Stimulated activated CD8-positive, alpha-beta memory T cell treated with anti-CD3 and anti-CD28 coated beads, Interleukin-15, amount 100 ng/mL, for 4 hours (primary cell): ENCODE measurements around the gene SDHAF1.
A peak's percentile ranks its signal among the peaks of the same experiment; 100 is the strongest.
"Not testable (repeated sequence)": the region's sequence is repeated elsewhere in the genome, so short reads cannot be mapped to it uniquely, and the experiment has no call there.

ENCODE experiments used
- DNase-seq, 2 donors: peaks; one replicate each; pipeline ENCODE4 v3.0.0-alpha.2; 2020; ENCODE audit warnings: low read depth in 2 of 2

The SDHAF1 gene

DNA sequence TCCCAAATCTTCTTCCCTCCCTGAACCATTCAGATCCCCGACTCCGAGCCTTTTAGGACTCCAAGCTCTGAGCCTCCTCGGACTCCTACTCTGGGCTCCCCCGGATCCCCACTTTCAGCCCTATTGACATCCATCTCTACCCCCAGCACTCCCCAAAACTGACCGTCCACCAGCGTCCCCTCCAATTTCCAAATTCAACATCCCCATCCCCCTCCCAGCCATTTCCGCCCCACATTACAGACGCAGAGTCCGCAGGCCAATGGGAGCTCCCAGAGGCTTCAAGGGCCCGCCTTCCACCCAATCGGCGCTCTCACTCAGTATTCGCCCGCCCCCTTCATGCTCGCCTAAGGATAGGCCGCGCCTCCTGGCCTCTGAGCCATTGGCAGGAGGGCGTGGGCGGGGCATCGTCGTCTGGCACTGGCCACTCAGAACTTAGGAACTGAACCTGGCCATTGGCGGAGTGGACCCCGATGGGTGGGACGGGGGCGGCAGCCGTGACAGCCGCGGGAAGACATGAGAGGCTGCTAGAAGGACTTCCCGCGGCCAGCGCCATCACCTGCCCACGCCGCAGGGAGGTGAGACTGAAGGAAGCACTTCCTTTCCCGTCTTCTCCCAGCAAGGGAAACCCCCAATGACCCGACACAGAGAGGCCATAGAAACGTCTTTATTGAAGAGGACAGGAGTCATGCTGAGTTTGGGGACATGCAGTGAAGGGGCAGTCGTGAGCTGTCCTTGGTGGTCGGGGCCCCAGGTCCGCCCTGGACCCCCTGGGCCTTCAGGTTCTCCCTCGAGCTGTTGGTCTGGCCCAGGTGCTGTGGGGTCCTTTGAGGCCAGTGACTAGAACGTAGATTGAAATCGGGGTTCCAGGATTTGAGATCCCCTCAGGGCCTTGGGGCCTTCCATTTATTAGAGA, 19.3 kb downstream of the SDHAF1 start, which contains the start of gene ALKBH6:
Gene ALKBH6, minus strand, starts transcription at position 202 of the 913 bp plus-strand sequence. CDS start 816 bp downstream, outside the sequence.
- DNase-seq = peak; percentile 97 to 98

DNA sequence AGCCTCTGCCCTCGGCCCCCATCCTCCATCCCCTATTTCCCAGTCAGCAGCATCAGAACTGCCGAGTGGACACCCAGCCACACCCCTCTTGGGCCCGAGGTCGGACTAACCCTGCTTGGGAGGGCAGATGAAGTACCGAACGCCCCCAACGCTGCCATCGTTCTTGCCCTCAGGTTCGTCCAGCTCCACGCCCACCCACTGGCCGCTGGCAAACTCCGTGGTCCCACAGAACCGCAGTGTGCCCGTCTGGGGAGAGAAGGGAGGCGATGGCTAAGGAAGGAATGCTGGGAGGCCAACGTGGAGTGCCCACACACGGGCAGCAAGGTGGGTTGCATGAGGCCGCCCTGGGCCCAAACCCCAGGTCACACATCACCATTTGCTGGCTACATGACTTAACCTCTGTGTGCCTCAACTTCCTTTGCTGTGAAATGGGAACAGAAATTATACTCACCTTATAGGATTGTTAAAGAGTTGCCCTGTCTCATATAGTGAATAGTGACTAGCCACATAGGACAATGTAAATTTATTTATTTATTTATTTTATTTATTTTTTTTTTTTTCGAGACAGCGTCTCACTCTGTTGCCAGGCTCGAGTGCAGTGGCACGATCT, 24.2 kb downstream of the SDHAF1 start:
- no peak for DNase-seq

DNA sequence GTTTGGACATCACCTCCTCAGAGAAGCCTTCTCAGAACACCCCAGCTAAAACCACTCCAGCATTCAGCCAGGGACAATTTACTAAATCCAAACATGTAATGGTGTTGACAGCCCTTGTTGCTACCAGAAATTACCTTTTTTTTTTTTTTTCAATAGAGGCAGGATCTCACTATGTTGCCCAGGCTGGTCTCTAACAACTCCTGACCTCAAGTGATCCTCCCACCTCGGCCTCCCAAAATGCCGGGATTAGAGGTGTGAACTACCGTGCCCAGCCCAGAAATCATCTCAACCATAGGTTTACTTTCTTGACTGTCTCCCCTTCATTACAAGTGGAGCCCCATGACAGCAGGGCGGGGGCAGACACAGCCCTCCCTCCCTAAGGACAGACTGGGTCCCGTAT, 28.4 kb downstream of the SDHAF1 start:
- no peak for DNase-seq

DNA sequence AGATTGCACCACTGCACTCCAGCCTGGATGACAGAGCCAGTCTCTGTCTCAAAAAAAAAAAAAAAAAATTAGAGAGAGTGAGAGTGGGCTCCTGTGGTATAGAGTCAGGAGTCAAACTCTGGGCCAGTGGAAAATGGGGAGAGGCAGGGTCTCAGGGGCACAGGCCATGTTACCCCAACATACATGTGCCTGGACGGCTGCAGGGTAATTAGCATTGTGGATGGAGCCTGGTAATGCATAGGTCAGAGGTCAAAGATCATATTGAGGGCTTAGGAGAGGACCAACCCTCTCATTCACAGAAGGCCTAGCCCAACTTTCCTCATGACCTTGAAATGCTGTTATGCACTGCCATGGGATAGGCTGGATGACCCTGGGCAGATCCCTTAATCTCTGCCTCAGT, 30.6 kb downstream of the SDHAF1 start:
- DNase-seq = no peak

DNA sequence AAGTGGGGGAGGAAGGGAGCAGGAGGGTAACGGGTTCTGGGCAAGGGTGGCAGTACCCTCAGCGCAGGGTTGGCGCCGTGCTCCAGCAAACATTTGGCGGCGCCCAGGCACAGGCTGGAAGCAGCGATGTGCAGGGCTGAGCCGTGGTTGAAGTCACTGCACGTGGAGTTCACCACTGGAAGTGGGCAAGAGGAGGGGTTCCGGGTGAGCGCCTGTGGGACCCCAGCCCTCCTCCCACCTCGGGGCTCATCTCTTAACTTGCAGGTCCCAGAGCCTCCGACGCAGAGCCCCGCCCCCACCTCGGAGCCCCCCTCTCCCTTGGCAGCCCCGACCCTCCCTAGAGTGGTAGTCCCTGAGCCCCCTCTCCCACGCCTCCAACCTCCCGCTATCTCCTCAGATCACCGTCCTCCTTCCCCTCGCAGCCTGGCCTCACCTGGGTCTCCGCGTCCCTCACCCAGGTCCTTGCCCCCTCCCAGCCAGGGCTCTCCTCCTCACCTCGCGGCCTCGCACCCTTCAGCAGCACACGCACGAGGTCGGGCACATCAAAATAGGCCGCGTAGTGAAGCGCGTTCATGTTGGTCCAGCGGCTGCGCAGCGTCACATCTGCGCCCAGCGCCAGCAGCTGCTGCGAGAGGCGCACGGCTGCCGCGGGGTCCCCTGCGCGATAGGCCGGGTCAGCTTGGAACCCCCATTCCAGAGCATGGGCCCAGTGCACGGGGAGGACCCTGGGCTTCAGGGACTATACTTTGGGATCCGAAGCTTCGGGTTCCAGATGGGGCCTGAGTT, 31.3 kb downstream of the SDHAF1 start:
- DNase-seq = no peak

DNA sequence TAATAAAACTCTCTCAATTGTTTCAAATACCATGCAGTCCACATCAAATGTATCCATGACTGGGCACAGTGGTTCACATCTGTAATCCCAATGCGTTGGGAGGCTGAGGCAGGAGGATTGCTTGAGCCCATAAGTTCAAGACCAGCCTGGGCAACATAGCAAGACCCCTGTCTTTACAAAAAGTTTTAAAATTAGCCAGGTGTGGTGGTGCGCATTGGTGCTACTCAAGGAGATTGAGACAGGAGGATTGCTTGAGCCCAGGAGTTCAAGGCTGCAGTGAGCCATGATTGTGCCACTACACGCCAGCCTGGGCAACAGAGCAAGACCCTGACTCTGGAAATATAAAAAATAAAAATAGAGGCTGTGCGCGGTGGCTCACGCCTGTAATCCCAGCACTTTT, 32.7 kb downstream of the SDHAF1 start:
- no peak for DNase-seq

DNA sequence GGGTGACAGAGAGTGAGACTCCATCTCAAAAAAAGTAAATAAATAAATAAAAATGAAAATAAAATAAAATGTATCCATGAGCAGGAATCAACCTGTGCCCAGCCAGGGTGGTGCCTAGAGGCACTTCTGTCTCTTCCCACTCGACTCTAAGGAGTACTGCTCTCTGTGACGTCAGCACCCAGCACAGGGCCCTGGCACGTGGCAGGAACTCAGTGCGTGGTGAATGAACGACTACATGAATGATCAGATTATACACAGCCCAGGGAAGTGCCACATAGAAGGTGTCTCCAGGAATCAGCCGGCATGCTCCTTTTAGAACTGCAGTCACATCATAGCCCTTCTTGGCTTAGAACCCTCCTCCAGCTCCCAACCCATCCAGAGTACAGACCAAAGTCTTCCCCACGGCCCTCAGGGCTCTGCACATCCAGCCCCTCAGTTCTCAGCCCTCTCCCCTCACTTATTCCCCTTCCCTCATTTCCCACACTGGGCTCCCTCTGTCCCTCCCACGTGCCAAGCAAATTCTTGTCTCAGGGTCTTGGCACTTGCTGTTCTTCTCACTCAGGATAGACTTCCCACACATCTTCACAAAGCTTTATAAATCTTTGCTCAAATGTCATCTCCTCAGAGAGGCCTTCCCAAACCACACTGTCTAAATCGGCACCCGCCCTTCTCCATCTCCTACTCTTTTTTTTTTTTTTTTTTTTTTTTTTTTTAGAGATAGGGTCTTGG, 33.5 kb downstream of the SDHAF1 start:
- no peak for DNase-seq

DNA sequence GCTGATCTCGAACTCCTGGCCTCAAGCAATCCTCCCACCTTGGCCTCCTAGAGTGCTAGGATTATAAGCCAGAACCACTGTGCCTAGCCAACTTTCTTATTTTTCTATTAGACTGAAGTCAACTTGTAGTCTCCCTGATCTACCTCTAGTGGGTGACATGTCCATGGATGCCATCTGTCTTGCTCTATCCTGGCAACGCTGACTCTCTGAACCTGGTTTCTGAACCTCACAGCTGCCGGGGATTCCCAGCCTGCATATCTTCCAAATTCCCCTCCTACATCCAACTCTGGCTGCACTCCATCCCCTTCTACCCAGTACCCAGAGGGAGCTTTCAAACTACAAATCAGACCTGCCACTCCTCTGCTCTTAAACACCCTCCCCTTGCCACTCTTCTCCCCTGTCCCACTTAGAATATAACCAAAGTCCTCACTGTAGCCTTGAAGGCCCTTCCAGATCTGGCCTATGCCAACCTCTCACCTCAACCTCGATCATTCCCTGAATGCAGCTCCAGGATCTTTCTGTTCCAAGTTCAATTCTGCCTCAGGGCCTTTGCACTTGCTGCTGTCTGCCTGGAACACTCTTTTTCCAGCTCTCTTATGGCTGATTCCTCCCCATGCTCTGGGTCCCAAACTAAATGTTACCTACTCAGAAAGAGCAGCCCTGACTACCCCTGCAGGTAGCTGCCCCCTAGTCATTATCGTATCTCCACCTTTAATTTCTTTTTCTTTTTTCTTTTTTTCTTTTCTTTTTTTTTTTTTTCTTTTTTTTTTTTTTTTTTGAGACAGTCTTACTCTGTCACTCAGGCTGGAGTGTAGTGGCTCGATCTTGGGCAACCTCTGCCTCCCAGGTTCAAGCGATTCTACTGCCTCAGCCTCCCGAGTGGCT, 35.5 kb downstream of the SDHAF1 start:
- DNase-seq = no peak

DNA sequence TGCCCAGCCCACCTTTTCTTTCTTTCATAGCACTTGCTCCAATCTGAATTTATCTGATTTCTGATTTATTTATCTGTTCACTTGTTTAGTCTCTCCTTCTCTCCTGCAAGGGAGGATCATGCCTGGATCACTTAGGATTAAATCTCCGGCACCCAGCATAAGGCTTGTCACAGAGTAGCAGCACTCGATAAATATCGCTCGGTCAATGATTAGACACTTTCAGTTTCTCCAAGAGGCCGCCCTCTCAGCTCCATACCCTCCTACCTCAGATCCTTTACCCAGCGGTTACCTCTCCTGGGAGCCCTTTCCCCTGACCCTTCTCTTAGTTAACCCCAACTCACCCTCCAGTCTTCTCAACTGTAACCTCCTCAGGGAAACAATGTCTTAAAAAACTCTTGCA, 36.3 kb downstream of the SDHAF1 start:
- DNase-seq = no peak

DNA sequence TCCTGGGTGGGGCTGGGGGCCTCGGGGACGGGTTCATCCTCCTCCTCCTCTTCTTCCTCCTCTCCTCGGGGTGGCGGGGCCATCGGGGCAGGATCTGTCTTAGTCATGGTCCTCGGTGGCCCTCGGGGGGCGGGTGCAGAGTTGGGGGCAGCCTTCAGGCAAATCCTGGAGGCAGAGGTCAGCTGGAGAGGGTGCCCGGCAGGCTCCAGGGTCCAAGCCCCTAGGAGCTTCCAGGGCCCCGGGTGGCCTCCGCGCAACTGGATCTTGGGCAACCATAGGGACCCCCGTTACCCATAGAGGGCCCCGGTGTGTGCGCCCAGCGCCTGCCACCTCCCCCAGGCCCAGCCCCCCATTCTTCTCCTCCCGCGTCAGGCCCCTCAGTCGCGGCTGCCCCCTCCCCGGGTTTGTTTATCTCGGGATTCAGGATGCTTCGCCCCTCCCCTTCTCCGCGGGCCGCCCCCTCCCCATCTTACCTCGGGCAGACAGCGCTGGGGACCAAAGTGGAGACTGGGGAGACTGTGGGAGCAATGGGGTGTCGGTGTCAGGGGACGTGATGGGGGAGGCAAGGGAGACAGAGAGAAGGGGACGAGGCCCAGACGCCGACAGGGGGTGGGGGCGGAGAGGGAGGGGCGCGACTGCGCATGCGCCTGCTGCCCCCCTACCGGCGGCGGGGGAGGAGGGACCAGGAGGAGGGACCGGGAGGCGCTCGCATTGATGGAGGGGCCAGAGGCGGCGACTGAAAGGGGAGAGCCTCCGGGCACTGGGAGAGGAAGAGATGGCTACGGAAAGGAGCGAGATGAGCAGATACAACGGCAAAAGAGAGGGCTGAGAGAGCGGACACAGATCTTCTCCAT, 37.5 kb downstream of the SDHAF1 start, which contains the start of gene CLIP3:
Gene CLIP3, minus strand, starts transcription at position 623 of the 854 bp plus-strand sequence. Its CDS starts 516 bp downstream, at position 107.
- peak; percentile 33 to 46 for DNase-seq

DNA sequence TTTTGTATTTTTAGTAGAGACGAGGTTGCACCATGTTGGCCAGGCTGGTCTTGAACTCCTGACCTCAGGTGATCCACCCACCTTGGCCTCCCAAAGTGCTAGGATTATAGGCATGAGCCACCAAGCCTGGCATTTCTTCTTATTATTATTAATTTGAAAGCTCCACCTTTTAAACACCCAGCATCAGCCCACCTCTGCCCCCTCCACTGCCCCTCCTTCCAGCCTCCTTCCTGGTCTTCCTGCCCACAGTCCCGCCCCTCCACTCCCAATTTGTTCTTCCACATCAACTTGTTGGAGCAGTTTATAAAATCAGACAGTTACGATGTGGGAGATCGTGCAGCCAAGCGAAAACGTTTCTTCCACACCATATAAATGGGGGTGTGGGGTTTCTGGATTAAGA, 45.5 kb downstream of the SDHAF1 start:
- no peak for DNase-seq

DNA sequence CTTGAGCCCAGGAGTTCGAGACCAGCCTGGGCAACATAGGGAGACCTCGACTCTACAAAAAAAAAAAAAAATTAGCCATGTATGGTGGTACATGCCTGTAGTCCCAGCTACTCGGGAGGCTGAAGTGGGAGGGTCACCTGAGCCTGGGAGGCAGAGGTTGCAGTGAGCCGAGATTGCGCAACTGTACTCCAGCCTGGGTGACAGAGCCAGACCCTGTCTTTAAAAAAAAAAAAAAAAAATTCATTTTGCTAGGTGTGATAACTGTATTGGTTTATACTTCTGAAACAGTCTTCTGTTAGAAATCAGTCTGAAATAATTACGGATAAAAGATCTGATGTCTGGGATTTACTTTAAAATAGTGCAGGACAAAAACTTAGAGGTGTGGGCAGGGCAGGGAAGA, 46.1 kb downstream of the SDHAF1 start:
- DNase-seq = not testable (repeated sequence)

DNA sequence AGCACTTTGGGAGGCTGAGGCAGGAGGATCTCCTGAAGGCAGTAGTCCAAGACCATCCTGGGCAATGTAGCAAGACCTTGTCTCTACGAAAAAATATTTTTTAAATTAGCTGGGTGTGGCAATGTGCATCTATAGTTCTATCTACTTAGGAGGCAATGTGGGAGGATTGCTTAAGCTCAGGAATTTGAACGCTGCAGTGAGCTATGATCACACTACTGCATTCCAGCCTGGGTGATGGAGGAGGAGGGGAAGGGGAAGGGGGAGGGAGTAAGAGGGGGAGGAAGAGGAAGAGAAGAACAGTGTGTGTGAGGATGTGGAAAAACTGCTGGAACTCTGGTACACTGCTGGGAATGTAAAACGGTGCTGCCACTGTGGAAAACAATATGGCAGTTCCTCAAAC, 46.8 kb downstream of the SDHAF1 start:
- no peak for DNase-seq

DNA sequence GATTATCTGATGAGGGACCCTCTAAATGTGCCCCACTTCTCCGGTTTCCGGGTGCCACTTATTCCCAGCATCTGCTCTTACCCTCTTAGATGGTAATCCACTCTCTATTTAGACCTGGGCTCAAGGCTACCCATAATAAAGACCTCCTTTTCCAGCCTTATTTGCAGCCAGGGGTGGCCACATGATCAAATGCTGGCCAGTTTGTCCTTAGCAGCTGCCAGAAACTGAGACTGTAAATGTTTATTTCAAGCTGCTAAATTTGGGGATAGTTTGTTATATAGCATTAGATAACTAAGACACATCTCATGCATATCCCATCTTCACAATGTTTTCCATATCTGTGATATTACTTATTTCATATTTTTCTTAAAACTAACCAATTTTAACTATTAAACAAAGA, 49.0 kb downstream of the SDHAF1 start:
- no peak for DNase-seq
